ENCODE measurements around the gene ANKRD33. TPM values are rescaled to one million over a fixed set of nuclear protein-coding genes. Genes with fewer than 3 reads are reported as not detected.

Gene ANKRD33
- total RNA-seq: not detected in 2 replicates

DNA sequence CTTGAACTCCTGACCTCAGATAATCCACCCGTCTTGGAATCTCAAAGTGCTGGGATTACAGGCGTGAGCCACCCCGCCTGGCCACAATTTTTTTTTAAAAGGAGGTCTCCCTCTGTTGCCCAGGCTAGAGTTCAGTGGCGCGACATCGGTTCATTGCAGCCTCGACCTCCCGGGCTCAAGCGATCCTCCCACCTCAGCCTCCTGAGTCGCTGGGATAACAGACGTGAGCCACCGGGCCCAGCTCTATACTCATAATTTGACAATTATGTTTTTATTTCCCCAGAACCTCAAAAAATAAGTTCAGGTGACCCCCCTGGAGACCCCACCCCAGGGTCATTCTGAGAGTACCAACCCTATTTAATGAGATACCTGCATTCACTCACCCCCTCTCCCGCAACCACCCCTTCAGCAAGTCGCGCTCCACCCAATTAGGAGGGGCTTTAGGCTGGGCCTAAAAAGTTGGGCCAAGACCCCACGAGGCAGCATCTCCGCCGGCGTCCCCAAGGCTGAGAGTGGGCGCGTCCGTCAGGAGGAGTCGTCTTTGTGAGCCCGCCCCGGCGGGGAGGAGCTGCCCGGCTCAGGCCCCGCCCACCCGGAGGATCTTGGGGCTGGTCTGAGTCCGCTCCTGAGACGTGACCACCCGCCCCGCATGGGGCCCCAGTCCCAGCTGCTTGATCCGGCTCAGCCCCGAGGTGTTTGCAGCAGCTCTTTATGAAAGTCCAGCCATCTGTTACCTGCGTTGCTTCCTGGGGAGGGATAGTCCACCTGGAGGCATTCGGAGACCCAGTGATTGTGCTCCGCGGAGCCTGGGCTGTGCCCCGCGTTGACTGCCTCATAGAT lies at the start of gene ANKRD33:
Gene ANKRD33, plus strand, starts transcription at position 628 of the 840 bp plus-strand sequence. Its CDS starts 84 bp downstream, at position 712.

DNA sequence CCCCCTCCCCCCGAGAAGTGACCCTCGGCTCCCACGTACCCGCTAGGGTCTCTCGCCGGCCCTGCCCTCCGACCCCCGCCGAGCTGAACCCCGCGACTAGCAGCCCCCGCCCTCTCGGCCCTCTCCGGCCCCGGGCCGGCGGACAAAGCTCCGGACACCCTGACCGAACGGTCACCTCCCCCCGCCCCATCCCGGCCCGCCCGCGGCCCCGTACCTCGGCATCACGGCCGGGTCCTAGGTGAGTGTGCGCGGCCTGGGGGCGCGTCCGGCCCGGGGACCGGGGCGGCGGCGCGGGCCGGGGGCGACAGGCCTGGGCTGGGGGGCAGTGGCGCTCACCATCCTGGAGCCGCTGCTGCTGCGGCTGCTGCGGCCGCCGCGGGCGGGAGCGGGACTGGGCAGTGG lies 39.6 kb upstream of the ANKRD33 start, which contains the start of gene FIGNL2:
Gene FIGNL2, minus strand, starts transcription at position 393 of the 402 bp plus-strand sequence. CDS start 26,305 bp downstream, outside the sequence.

DNA sequence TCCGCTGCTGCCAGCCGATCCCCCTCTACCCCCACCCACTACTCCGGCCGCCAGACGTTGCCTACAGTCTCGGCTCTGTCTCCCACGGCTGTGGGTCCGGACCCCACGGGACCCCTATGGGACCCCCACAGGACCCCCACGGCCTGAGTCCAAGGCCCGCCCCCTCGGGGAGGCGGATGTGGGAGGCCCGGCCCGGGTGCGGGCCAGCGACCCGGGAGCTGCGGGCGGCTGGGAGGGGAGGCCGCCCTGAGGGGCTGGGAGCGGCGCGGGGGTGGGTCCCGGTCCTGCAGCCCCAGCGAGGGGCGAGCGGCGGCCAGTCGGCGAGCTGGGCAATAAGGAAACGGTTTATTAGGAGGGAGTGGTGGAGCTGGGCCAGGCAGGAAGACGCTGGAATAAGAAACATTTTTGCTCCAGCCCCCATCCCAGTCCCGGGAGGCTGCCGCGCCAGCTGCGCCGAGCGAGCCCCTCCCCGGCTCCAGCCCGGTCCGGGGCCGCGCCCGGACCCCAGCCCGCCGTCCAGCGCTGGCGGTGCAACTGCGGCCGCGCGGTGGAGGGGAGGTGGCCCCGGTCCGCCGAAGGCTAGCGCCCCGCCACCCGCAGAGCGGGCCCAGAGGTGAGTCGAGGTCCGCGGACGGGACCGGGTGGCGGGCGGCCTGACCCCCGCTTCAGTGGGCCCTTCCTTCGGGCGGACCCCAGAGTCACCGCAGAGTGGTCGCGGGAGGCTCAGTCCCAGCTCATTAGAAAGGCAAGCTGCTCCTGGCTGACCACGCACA lies 19.4 kb downstream of the ANKRD33 start, which contains the start of gene ACVRL1:
Gene ACVRL1, plus strand, starts transcription at position 422 of the 773 bp plus-strand sequence. CDS start 4,971 bp downstream, outside the sequence.

Other genes with a start within 250 kb of the ANKRD33 start
- gene FIGNL2, start 39.4 kb upstream of the ANKRD33 start, total RNA-seq: 0.09 TPM in 1 of 2 replicates, not detected in the other
- gene ACVRL1, start 19.4 kb downstream of the ANKRD33 start, total RNA-seq: 79.6 and 125 TPM in 2 replicates
- 9.2 and 16.1 TPM in 2 replicates for gene ACVR1B, start 63.6 kb downstream of the ANKRD33 start, total RNA-seq
- 17.9 and 18.8 TPM in 2 replicates for gene TAMALIN, start 118.8 kb downstream of the ANKRD33 start, total RNA-seq
- 8.6 and 21.1 TPM in 2 replicates for gene NR4A1, start 163.3 kb downstream of the ANKRD33 start, total RNA-seq
- 53.8 and 61.4 TPM in 2 replicates for gene ATG101, start 181.9 kb downstream of the ANKRD33 start, total RNA-seq
- 2.0 TPM in 1 of 2 replicates, not detected in the other for gene SMIM41, start 191.6 kb downstream of the ANKRD33 start, total RNA-seq

All from pericardium fibroblast (primary cell).